HepG2 (cell line): Measurements from ENCODE around the gene KRT1. TPM values are rescaled to one million over a fixed set of nuclear protein-coding genes. Genes with fewer than 3 reads are reported as not detected.

Source experiments
- ATAC-seq: fragments of 200-7000 bp; cut with Tn5 transposase; 3 replicates; pipeline ENCODE4 v1.9.1; 2020; ENCODE audit warnings: mild to moderate bottlenecking, moderate library complexity
- BruUV-seq: library from RNA; stranded (reverse); fragments of 400-500 nt; replicated peaks from 2 replicates; lab custom pipeline; 2021; lab: Mats Ljungman, UMichigan
- CTCF ChIA-PET: fragments of 300-600 bp; formaldehyde crosslinking; extraction: SDS; loops from one replicate; lab custom pipeline; 2021; ENCODE audit warnings: low total read pairs, inconsistent platforms, low intra/inter-chr PET ratio; lab: Yijun Ruan, JAX
- POLR2A ChIA-PET: fragments of 350-600 bp; sonication (Branson Sonifier 250); formaldehyde crosslinking; loops from one replicate; lab custom pipeline; 2020; ENCODE audit warnings: antibody characterized with exemption, inconsistent platforms; lab: Yijun Ruan, JAX
- DNase-seq: peaks from one replicate; pipeline ENCODE4 v3.0.0-alpha.2; 2015; ENCODE audit warnings: low spot score
- FAIRE-seq: peaks from 3 replicates; lab custom pipeline; 2011; peaks lifted over from hg19 to GRCh38; lab: Jason Lieb, UNC
- H2AFZ ChIP-seq: one replicate; pipeline ENCODE4 v1.6.1; 2011; ENCODE audit warnings: low read length, inconsistent platforms
- H3K27ac ChIP-seq: fragments of 300-600 bp; 3 replicates; pipeline ENCODE4 v1.8.0; 2011; ENCODE audit warnings: mixed run types, mild to moderate bottlenecking, mixed read lengths, low read length, inconsistent platforms; ENCODE audit not compliant: insufficient read depth; ENCODE audit errors: extremely low read length
- H3K27me3 ChIP-seq, 2 experiments: fragments of 200-600 bp in 1 of 2; 2 replicates in 1 of 2; 3 replicates in 1 of 2; pipeline versions ENCODE4 v1.6.0 to v1.8.0; 2011; ENCODE audit warnings: low read length in 2 of 2, mild to moderate bottlenecking in 2 of 2, moderate library complexity in 2 of 2, inconsistent platforms in 1 of 2; ENCODE audit not compliant: insufficient read depth in 2 of 2, control insufficient read depth in 1 of 2
- H3K36me3 ChIP-seq, 2 experiments: fragments of 200-600 bp in 1 of 2; replicated peaks in 1 of 2; 2 replicates in 1 of 2; 3 replicates in 1 of 2; pipeline versions ENCODE4 v1.5.1 to v1.8.0; 2011; ENCODE audit warnings: low read length in 2 of 2, inconsistent platforms in 1 of 2; ENCODE audit not compliant: insufficient read depth in 2 of 2, control insufficient read depth in 1 of 2
- H3K4me1 ChIP-seq: 2 replicates; pipeline ENCODE4 v1.5.1; 2012; ENCODE audit warnings: low read length, inconsistent platforms; ENCODE audit not compliant: insufficient read depth
- H3K4me2 ChIP-seq: 2 replicates; pipeline ENCODE4 v1.6.0; 2011; ENCODE audit warnings: low read depth, low read length, inconsistent platforms
- H3K4me3 ChIP-seq, 3 experiments: fragments of 200-600 bp in 1 of 3; sonication (generic), shearing (Covaris generic) in 1 of 3; replicated peaks in 1 of 3; 2 replicates each; pipeline ENCODE4 v1.5.1; 2011 to 2016; ENCODE audit warnings: low read length in 3 of 3, inconsistent platforms in 2 of 3, low read depth in 2 of 3, mild to moderate bottlenecking in 2 of 3, control low read depth in 1 of 3, mixed read lengths in 1 of 3; ENCODE audit not compliant: insufficient read depth in 1 of 3
- H3K79me2 ChIP-seq: one replicate; pipeline ENCODE4 v1.6.1; 2011; ENCODE audit warnings: low read length, inconsistent platforms; ENCODE audit not compliant: insufficient read depth
- H3K9ac ChIP-seq: 2 replicates; pipeline ENCODE4 v1.6.0; 2011; ENCODE audit warnings: mild to moderate bottlenecking, low read depth, low read length, inconsistent platforms; ENCODE audit not compliant: insufficient read depth
- H3K9me3 ChIP-seq: 2 replicates; pipeline ENCODE4 v1.5.1; 2012; ENCODE audit warnings: mild to moderate bottlenecking, low read length
- H4K20me1 ChIP-seq: 2 replicates; pipeline ENCODE4 v1.6.0; 2011; ENCODE audit warnings: inconsistent platforms, mild to moderate bottlenecking, low read length, moderate library complexity; ENCODE audit not compliant: insufficient read depth
- ADNP ChIP-seq: sonication (generic); formaldehyde crosslinking; IDR thresholded peaks from 2 replicates; pipeline ENCODE4 v1.4.0; 2020; ENCODE audit warnings: missing genetic modification reagents
- HHEX ChIP-seq: IDR thresholded peaks from 2 replicates; pipeline ENCODE4 v1.6.1; 2016; ENCODE audit warnings: control low read depth
- HNRNPH1 ChIP-seq: fragments of 200-400 bp; formaldehyde crosslinking; optimal IDR thresholded peaks from 2 replicates; pipeline ENCODE3; 2017; ENCODE audit warnings: mild to moderate bottlenecking, low read depth, low read length
- KAT7 ChIP-seq: IDR thresholded peaks from 2 replicates; pipeline ENCODE4 v1.6.1; 2018; ENCODE audit warnings: borderline replicate concordance, missing compliant biosample characterization
- KDM2A ChIP-seq: sonication (generic); formaldehyde crosslinking; IDR thresholded peaks from 2 replicates; pipeline ENCODE4 v1.4.0; 2020; ENCODE audit warnings: low read depth, missing genetic modification reagents, borderline replicate concordance
- KLF11 ChIP-seq: IDR thresholded peaks from 2 replicates; pipeline ENCODE4 v1.6.1; 2016; ENCODE audit warnings: missing compliant biosample characterization
- MAFF ChIP-seq: IDR thresholded peaks from 2 replicates; pipeline ENCODE4 v1.6.1; 2011; ENCODE audit warnings: low read depth, low read length, improper control_type of control experiment
- MLLT10 ChIP-seq: sonication (generic); formaldehyde crosslinking; IDR thresholded peaks from 2 replicates; pipeline ENCODE4 v1.4.0; 2020; ENCODE audit warnings: missing genetic modification reagents
- RBFOX2 ChIP-seq: fragments of 200-400 bp; formaldehyde crosslinking; IDR thresholded peaks from 2 replicates; pipeline ENCODE4 v1.6.1; 2017; ENCODE audit warnings: low read depth, mild to moderate bottlenecking, low read length
- RFXANK ChIP-seq: IDR thresholded peaks from 2 replicates; pipeline ENCODE4 v1.6.1; 2016
- SNAI1 ChIP-seq: sonication (generic); formaldehyde crosslinking; IDR thresholded peaks from 2 replicates; pipeline ENCODE4 v1.5.0; 2020; ENCODE audit warnings: mild to moderate bottlenecking, missing genetic modification reagents, borderline replicate concordance
- TBL1XR1 ChIP-seq: fragments of 150-350 bp; IDR thresholded peaks from 2 replicates; pipeline ENCODE4 v1.6.1; 2014; ENCODE audit warnings: borderline replicate concordance, low read length; ENCODE audit not compliant: partially characterized antibody
- TCF7L2 ChIP-seq: IDR thresholded peaks from 2 replicates; pipeline ENCODE4 v1.6.1; 2011; ENCODE audit warnings: mild to moderate bottlenecking, low read depth, low read length, moderate library complexity
- ZNF674 ChIP-seq: sonication (generic); formaldehyde crosslinking; IDR thresholded peaks from 2 replicates; pipeline ENCODE4 v1.5.0; 2020; ENCODE audit warnings: low read depth, mild to moderate bottlenecking, missing genetic modification reagents
- ZNF777 ChIP-seq: sonication (generic); formaldehyde crosslinking; IDR thresholded peaks from 2 replicates; pipeline ENCODE4 v1.4.0; 2020; ENCODE audit warnings: missing genetic modification reagents
- ZNF790 ChIP-seq: sonication (generic); formaldehyde crosslinking; IDR thresholded peaks from 2 replicates; pipeline ENCODE4 v1.8.0; 2022; ENCODE audit warnings: missing genetic modification reagents, mild to moderate bottlenecking, borderline replicate concordance
- ZNF878 ChIP-seq: sonication (generic); formaldehyde crosslinking; IDR thresholded peaks from 2 replicates; pipeline ENCODE4 v1.8.1; 2023; ENCODE audit warnings: mild to moderate bottlenecking, missing genetic modification reagents, moderate library complexity
- whole genome bisulfite sequencing: methylation state at CpG from one replicate; pipeline ENCODE4 v1.1.6; 2017; ENCODE audit warnings: low lambda C conversion rate; 5-methylcytosine and 5-hydroxymethylcytosine counted together
- in situ Hi-C: cut with HindIII; loops from 2 replicates; pipeline ENCODE4 v1.10.0; 2017; ENCODE audit warnings: low pct_unique_long_range_greater_than_20kb; ENCODE audit not compliant: extremely low pct_ligation_motif_present
- intact Hi-C: fragments of 100-400 bp; cut with micrococcal nuclease; formaldehyde crosslinking; loops from one replicate; pipeline ENCODE4 v1.10.0; 2022; ENCODE audit not compliant: unreplicated experiment
- polyA plus RNA-seq, 8 experiments: library from polyadenylated mRNA; depleted of rRNA in 3 of 8; stranded (reverse) in 7 of 8; unstranded in 1 of 8; fragments of >200 nt; fragmentation: Illumina TruSeq in 4 of 8; extraction: Trizol in 4 of 8; gene quantifications; 2 replicates each; pipeline versions ENCODE4 v1.2.1 to v1.2.3, GENCODE V29; 2011 to 2016; ENCODE audit warnings: low read depth in 4 of 8, missing spikeins in 1 of 8, mixed read lengths in 1 of 8; ENCODE audit not compliant: insufficient read depth in 1 of 8
- total RNA-seq, 5 experiments: library from RNA; depleted of rRNA; stranded (reverse); fragments of >200 nt; fragmentation: Illumina TruSeq; extraction: Trizol; gene quantifications; 2 replicates each; pipeline ENCODE4 v1.2.3, GENCODE V29; 2016; ENCODE audit warnings: low read depth in 1 of 5
- TF ChIP-seq, protein P1 (sequence below): IDR thresholded peaks from 2 replicates; pipeline ENCODE4 v1.6.1; 2016; ENCODE audit warnings: mild to moderate bottlenecking

KRT1 gene
- total and polyA plus RNA-seq, 2 of the 13 experiments (the other 11 are each of a cell fraction or from before 2014, with no cell fraction given), result not detected

DNA sequence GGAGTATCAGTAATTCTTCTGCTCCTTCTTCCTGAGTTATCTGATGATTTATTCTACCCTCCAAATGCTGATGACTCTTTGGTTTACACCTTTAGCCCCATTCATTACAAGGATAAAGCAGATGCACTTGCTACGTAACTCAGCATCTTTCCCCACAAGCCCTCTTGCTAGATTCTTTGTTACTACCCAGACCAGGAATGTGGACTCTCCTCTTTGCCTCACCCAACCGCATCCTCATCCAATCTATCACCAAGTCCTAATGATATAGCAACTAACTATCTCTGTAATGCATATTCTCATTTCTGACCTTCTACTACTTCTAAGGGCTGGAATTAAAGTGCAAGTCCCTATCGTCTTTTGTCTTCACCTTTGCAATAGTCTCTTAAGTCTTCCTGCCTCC, 9.2 kb downstream of the KRT1 start:
- in situ Hi-C loops, result no loop called here
- intact Hi-C loops, result no loop called here
- 7% methylated on average over 3 of the region's 3 CpGs for WGBS
- ATAC-seq (no peak), DNase-seq (no peak), FAIRE-seq (no peak)
- no peaks in the 10 kb centered on the region for H3K36me3 ChIP-seq
- no peaks in the 10 kb centered on the region for H3K79me2 ChIP-seq
- H3K4me1 ChIP-seq, result no peaks in the 10 kb centered on the region
- no peaks in the 10 kb centered on the region for H3K9me3 ChIP-seq
- H3K4me2 ChIP-seq, result no peak overlapping the region
- no peak overlapping the region for H3K27ac ChIP-seq
- H3K27me3 ChIP-seq, result peaks cover 0 to 12% of the 10 kb centered on the region in 2 experiments; a peak in 2 of 5 replicates
- no peak overlapping the region for H3K9ac ChIP-seq
- no TSS peak for BruUV-seq
- H2AFZ ChIP-seq, result no peak overlapping the region
- H3K4me3 ChIP-seq, result no peak overlapping the region
- POLR2A ChIA-PET, result no interaction called here
- TF ChIP-seq RBFOX2 (no peak), HHEX (CRISPR knock-in tag) (no peak), TCF7L2 (no peak), KDM2A (CRISPR knock-in tag) (no peak), ZNF878 (CRISPR knock-in tag) (no peak)
- H4K20me1 ChIP-seq, result no peaks in the 10 kb centered on the region
- CTCF ChIA-PET, result no interaction called here

DNA sequence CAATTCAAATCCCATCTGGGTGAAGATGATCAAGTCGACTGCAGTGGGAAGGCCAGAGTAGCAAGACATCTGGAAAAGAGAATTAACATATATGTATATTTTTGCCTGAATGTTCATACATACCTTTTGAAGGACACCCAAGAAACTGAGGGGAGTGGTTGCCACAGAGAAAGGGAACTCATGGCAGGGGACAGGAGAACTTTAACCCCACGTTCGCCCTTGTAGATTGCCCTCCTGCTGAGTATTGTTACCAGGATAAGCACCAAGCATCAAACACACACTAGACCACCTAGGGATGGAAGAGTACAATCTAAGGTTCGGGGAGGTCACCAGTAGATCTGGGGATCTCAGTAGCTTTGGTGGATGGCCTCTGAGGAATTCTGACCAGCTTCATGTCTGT, 9.7 kb downstream of the KRT1 start:
- CTCF ChIA-PET, result no interaction called here
- Histone ChIP-seq H3K4me2 (no peak overlapping the region), H3K9me3 (no peaks in the 10 kb centered on the region), H2AFZ (no peak overlapping the region), H3K4me3 (no peak overlapping the region), H3K27me3 (peaks cover 0 to 8% of the 10 kb centered on the region in 2 experiments; a peak in 2 of 5 replicates), H3K9ac (no peak overlapping the region), H3K4me1 (no peaks in the 10 kb centered on the region), H3K36me3 (no peaks in the 10 kb centered on the region), H4K20me1 (no peaks in the 10 kb centered on the region), H3K27ac (no peak overlapping the region), H3K79me2 (no peaks in the 10 kb centered on the region)
- in situ Hi-C loops (no loop called here), intact Hi-C loops (no loop called here)
- no peak for ATAC-seq
- no peak for DNase-seq
- no TSS peak for BruUV-seq
- no peak for FAIRE-seq
- WGBS, result 5% methylated on average over 4 of the region's 4 CpGs
- POLR2A ChIA-PET, result no interaction called here
- no peak for TF ChIP-seq SNAI1
- TF ChIP-seq ZNF674, result no peak
- TF ChIP-seq MLLT10 (CRISPR knock-in tag), result no peak
- TF ChIP-seq ADNP (CRISPR knock-in tag), result no peak
- TF ChIP-seq, protein P1, sequence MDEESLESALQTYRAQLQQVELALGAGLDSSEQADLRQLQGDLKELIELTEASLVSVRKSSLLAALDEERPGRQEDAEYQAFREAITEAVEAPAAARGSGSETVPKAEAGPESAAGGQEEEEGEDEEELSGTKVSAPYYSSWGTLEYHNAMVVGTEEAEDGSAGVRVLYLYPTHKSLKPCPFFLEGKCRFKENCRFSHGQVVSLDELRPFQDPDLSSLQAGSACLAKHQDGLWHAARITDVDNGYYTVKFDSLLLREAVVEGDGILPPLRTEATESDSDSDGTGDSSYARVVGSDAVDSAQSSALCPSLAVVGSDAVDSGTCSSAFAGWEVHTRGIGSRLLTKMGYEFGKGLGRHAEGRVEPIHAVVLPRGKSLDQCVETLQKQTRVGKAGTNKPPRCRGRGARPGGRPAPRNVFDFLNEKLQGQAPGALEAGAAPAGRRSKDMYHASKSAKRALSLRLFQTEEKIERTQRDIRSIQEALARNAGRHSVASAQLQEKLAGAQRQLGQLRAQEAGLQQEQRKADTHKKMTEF, result no peak
- no peak for TF ChIP-seq RFXANK (CRISPR knock-in tag)
- no peak for TF ChIP-seq MAFF
- no peak for TF ChIP-seq ZNF790
- no peak for TF ChIP-seq KAT7 (CRISPR knock-in tag)
- no peak for TF ChIP-seq ZNF777 (CRISPR knock-in tag)
- TF ChIP-seq KLF11, result no peak
- no peak for TF ChIP-seq TBL1XR1
- no peak for TF ChIP-seq HNRNPH1
